Right lung (tissue), 10 donors: ENCODE results near the gene TMEM179. TPM values are rescaled to one million over a fixed set of nuclear protein-coding genes. Genes with fewer than 3 reads are reported as not detected.
"Not testable (repeated sequence)": the region's sequence is repeated elsewhere in the genome, so short reads cannot be mapped to it uniquely, and the experiment has no call there.

Source experiments
- DNase-seq, 2 donors: peaks; one replicate each; pipeline ENCODE4 v3.0.0-alpha.2; 2013
- long read RNA-seq, 8 donors: transcript quantifications; one replicate each; lab custom pipeline, GENCODE V29; 2026
- polyA plus RNA-seq, 5 donors: library from polyadenylated mRNA; unstranded; fragments of 120-200 nt; gene quantifications; one replicate each; pipeline versions ENCODE4 v1.2.1 to v1.2.3, GENCODE V29; 2013; ENCODE audit warnings: inconsistent platforms in 1 of 5, low replicate concordance in 1 of 5; ENCODE audit not compliant: insufficient read length in 5 of 5, insufficient read depth in 1 of 5

TMEM179 gene
- 1 to 10 TPM; 1.1 to 1.8 (median 1.4) TPM for polyA plus RNA-seq
- long read RNA-seq, donor 1, partial matches to known transcripts: 0 of 3 reads
- long read RNA-seq, donor 1, other reads (novel, unspliced or antisense): 0 of 3 reads
- long read RNA-seq, donor 2, partial matches to known transcripts: 0 of 1 reads
- long read RNA-seq, donor 2, other reads (novel, unspliced or antisense): 0 of 1 reads
- long read RNA-seq, donor 3, partial matches to known transcripts: 0 of 1 reads
- long read RNA-seq, donor 3, other reads (novel, unspliced or antisense): 0 of 1 reads
- long read RNA-seq, donor 4: 0 reads
- long read RNA-seq, donor 5: 0 reads
- long read RNA-seq, donor 6, partial matches to known transcripts: 0 of 2 reads
- long read RNA-seq, donor 6, other reads (novel, unspliced or antisense): 0 of 2 reads
- long read RNA-seq, donor 7: 0 reads
- long read RNA-seq, donor 8, partial matches to known transcripts: 0 of 1 reads
- long read RNA-seq, donor 8, other reads (novel, unspliced or antisense): 0 of 1 reads

- peak; percentile 63 to 67 for DNase-seq
Observed at GRCh38 chr14:104604458-104605449, at the start of gene TMEM179. TMEM179 (minus strand) TSS chr14:104604772; CDS start chr14:104604741, 31 bp downstream.

GRCh38 chr14:104654119-104654518 is 49.5 kb upstream of the TMEM179 start:
- no peak for DNase-seq

- DNase-seq: not testable (repeated sequence)
Observed at GRCh38 chr14:104653130-104653920, 48.8 kb upstream of the TMEM179 start.

- DNase-seq: no peak
Observed at GRCh38 chr14:104652386-104652785, 47.8 kb upstream of the TMEM179 start.

GRCh38 chr14:104651876-104652260 is 47.3 kb upstream of the TMEM179 start:
- no peak for DNase-seq

GRCh38 chr14:104650981-104651875 is 46.7 kb upstream of the TMEM179 start:
- no peak for DNase-seq

GRCh38 chr14:104650057-104650980 is 45.7 kb upstream of the TMEM179 start:
- DNase-seq: peak; percentile 66 to 68

GRCh38 chr14:104647467-104648043 is 43.0 kb upstream of the TMEM179 start:
- no peak for DNase-seq

GRCh38 chr14:104644656-104645378 is 40.2 kb upstream of the TMEM179 start:
- DNase-seq: no peak

- no peak for DNase-seq
Observed at GRCh38 chr14:104644091-104644635, 39.6 kb upstream of the TMEM179 start.

GRCh38 chr14:104643306-104643705 is 38.7 kb upstream of the TMEM179 start:
- no peak for DNase-seq

- no peak for DNase-seq
Observed at GRCh38 chr14:104642540-104642868, 37.9 kb upstream of the TMEM179 start.

- no peak for DNase-seq
Observed at GRCh38 chr14:104641753-104642539, 37.4 kb upstream of the TMEM179 start.

GRCh38 chr14:104640681-104641080 is 36.1 kb upstream of the TMEM179 start:
- DNase-seq: no peak

GRCh38 chr14:104639885-104640548 is 35.4 kb upstream of the TMEM179 start:
- peak; percentile 51 to 53 for DNase-seq

- no peak for DNase-seq
Observed at GRCh38 chr14:104639471-104639870, 34.9 kb upstream of the TMEM179 start.
